EL (cell line): ENCODE measurements around the gene IQCE.
"Not testable (repeated sequence)": the region's sequence is repeated elsewhere in the genome, so short reads cannot be mapped to it uniquely, and the experiment has no call there.

Source experiments
- DNase-seq: peaks from one replicate; pipeline ENCODE4 v3.0.0-alpha.2; 2016

IQCE gene

DNA sequence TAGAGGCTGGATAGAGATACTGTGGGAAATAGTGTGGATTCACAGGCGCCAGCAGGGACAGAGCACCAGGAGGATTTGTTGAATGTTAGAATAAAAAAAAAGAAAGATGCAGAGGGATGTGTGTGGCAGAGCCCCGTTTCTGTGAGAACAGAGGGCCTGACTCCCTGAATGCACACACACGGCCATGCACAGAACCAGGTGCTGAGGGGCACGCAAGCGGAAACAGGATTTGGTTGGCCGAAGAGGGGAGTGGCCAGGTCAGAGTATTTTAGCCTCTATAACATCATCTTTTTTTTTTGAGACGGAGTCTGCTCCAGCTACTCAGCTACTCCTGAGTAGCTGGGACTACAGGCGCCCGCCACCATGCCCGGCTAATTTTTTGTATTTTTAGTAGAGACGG lies 21.9 kb downstream of the IQCE start:
- DNase-seq = no peak

- no peak for DNase-seq
These were observed 23.4 kb downstream of the IQCE start for GRCh38 chr7:2582006-2582735.

DNA sequence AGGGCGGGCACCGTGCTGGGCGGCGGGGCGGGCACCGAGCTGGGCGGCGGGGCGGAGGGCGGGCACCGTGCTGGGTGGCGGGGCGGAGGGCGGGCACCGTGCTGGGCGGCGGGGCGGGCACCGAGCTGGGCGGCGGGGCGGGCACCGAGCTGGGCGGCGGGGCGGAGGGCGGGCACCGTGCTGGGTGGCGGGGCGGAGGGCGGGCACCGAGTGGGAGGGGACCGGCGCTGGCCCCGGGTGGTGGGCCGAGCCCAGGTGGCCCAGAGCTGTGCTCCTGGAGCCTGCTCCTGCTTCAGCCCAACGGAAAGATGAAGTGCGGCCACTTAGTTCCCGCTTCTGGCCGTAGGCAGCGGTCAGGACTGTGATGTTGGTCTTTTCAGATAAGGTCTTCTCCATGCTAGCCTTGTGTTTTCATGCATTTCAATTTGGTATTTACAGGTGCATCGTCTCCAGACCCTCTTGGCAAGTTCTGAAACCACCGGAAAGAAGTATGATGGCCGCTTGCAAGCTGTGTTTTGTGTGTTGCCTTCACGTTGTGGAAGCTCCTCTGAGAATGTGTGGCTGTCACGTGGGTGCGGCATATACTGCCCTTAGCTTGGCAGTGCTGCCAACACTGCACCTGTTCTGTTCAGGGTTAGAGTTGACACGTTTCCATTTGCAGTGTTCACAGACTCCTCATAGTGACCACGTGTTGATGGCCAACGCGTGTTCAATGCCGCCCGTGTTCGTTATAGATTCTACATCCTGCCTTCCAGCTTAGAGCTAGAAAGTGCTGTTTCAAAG lies 25.2 kb downstream of the IQCE start:
- DNase-seq = no peak

DNA sequence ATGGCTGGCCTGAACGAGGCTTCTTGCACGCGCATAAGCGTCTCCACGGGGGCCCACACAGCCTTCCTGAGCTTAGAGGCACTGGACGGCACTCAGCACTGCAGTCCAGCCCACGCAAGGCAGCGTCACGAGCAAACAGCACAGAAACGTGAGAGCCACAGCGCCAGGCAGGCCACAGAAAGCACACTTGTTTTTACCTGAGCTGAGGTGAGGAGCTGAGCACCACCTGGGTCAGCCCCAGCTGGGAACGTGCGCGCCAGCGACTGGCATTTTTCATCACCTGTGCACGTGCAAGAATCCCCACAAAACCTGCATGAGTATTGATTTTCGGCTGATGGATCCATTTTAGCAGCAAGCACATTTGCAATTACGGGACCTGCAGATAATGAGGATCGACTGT lies 26.7 kb downstream of the IQCE start:
- no peak for DNase-seq

DNA sequence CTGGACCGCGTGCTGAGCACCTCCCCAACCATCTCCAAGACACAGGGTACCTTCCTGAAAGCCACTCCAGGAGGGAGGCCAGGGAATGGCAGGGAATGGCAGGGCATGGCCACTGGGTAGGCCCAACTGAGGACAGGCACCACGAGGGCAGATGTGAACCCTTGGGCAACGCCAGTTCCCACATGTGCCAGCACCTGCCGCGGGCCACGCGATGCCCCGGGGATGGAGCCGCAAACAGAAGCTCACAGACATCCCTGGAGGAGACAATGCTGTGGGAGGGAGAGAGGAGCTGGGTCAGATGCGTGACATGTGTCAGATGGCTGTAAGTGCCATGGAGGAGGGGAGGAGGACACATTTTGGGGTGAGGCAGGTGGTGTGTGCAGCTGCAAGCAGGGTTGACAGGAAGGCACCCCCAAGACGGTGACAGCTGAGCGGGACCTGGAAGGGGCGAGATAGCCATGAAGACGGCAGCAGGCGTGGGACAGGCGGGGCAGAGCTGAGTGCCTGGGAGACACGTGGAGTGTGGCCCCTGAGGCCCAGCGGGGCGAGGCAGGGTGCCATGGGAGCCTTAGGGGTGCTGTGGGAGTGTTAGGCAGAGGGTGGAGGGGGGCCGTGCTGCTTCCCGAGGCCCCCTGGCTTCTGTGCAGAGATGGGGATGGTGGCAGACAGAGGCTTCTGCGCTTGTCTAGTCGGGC lies 27.7 kb downstream of the IQCE start:
- no peak for DNase-seq

DNA sequence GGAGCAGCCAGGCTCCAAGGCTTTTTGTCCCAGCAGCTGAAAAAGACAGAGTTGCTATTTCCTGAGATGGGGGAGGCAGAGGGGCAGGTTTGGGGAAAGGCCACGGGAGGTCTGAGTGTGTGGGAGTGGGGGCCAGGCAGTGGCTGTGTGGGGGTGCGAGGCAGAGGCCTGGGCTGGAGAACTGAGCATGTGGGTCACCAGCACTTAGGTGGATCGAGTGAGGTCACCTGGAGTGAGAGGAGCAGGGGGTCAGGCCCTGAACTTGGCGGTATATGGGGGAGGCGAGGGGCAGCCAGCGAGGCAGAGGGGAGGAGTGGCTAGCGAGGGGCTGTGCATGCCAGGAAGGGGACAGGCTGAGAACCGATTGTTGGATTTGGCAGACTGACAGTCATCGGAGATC lies 28.4 kb downstream of the IQCE start:
- no peak for DNase-seq

GRCh38 chr7:2587778-2588177 lies 29.0 kb downstream of the IQCE start:
- no peak for DNase-seq

DNA sequence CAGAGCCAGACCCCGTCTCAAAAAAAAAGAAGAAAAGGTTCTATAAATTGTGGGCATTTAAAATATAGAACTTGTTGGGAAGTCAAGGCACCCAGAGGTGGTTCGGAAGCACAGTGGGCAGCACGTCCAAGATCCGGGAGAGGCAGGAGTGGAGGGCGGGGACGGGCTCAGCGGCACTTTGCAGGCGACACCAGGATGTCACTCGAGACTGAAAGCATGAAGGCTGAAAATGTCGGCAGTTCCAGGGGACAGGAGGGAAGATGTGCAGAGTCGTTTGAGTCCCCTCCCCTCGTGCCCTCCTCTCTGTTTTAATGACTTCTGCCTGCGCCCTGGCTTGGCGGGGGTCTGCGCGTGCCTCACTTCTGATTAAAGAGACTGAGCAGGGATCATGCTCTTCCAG lies 30.6 kb downstream of the IQCE start:
- no peak for DNase-seq

DNA sequence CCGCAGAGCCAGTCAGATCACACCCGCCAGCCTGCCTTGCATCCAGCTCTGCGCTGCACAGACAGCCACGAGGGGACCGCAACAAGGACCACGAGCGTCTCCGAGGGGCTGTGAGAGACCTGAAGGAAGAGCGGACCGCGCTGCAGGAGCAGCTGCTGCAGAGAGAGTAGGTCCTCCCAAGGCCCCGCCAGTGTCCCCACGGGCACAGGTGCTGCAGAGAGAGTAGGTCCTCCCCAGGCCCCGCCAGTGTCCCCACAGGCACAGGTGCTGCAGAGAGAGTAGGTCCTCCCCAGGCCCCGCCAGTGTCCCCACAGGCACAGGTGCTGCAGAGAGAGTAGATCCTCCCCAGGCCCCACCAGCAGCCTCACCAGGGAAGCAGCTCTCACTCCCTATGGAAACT lies 31.2 kb downstream of the IQCE start:
- not testable (repeated sequence) for DNase-seq

DNA sequence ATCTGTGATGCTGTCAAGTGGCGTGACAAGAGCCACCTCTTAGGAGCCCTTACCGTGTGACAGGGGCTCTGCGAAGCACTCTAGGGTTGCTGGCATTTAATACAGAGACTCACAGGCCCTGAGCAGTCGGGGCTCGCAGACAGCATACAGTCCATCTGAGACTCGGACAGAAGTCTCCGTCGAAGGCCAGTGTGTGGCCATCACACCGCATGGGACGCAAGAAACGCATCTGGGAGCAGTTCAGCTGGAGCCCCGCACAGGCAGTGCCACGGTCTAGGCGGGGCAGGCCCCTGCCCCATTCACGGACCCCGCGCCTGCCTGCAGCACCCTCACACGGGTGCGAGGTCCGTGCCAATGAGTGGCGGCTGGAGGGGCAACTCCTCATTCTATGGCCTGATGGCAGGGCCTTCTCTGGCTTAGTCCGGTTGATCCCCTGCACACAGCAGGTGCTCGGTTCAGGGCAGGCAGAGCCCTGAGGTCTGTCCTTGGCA lies 33.6 kb downstream of the IQCE start:
- no peak for DNase-seq

DNA sequence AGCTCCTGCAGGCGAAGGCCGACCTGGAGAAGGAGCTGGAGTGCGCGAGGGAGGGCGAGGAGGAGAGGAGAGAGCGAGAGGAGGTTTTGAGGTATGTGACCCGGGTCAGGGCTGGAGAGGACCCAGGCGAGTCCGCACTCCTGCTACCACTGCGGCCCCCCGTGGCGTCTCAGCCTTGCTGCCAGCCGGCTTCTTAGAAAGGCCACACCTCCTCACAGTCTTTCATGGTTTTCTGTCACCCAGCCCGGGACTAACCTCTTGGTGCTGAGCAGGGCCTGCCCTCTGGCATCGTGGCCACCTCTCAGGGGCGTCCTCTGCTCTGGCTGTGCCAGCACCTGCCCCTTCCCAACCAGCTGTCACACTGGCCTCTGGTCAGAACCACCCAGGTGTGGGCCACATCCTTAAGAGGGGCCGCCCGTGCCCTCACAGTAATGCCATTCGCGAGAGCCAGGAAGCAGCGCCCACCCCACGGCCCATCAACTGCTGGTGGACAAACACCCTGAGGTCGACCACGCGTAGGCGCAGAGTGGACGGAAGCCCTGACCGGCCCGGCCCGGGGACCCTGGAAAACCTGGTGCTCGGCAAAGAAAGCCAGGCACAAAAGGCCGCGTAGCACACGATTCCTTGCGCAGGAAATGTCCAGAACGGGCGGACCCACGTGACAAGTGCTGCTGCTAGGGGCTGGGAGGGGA lies 34.4 kb downstream of the IQCE start:
- no peak for DNase-seq

- no peak for DNase-seq
These were observed 35.8 kb downstream of the IQCE start for GRCh38 chr7:2594599-2594998.

- DNase-seq = no peak
These were observed 36.6 kb downstream of the IQCE start for GRCh38 chr7:2595258-2595860.

- no peak for DNase-seq
These were observed 37.9 kb downstream of the IQCE start for GRCh38 chr7:2596464-2597272.

GRCh38 chr7:2597273-2597640 lies 38.5 kb downstream of the IQCE start:
- DNase-seq = no peak

DNA sequence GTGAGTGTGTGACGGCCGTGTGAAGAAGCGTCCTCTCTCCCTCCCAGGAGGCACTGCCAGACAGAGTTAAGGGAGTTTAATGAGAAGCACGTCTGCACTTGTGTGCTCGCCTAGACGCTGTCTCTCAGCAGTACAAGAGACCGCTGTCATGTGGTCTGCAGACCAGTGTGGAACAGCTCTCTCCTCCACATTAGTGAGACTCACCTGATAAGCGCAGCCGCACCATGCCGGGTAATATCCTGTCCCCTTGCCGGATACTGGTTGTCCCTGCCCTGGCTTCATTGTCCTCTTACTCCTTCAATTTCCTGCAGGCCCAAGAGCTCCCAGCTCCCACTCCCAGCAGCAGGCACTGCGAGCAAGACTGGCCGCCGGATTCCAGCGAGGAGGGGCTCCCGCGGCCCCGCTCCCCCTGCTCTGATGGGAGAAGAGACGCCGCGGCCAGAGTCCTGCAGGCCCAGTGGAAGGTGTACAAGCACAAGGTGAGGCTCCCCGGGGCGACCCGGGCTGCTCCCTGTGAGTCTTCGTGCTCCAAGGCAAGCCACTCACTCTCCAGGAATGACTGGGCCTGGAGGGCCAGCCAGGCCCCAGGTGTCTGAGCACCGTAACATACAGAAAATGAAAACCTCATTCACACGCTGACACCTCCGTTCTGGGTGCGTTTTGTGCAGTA lies 39.5 kb downstream of the IQCE start:
- DNase-seq = no peak

DNA sequence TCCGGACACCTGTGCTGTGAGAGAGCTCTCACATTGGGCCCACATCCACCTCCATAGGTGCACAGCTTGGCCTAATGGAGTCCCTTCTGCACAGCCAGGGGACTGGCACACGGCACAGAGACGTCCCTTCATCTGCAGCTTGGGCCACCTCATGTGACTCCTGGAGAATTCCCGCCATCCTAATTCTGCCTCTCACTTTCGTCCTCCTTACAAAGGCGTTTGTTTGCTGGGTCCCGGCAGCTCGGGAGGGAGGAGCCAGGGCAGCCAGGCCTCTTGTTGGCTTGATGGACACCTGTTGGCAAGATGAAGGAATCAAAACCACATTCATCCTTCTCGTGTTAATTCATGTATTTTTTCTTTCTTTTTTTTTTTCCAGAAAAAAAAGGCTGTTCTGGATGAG lies 42.3 kb downstream of the IQCE start:
- DNase-seq = no peak

DNA sequence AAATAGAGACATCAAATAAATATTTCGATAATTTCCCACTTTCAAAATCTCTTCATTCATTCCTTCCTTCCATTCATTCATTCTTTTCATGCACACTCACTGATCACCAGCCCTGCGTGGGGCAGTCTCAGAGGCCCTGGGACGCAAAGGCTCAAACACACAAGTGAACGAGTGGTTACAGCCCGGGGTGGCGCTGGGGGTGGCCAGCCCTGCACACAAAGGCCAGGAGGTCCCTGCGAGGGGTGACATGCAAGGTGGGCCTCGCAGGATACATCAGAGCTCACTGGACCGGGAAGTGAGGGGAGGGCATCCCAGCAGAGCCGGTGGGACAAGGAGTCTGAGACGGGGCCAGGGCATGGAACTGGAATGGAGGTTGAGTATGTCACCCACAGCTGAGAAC lies 43.1 kb downstream of the IQCE start:
- DNase-seq = no peak

DNA sequence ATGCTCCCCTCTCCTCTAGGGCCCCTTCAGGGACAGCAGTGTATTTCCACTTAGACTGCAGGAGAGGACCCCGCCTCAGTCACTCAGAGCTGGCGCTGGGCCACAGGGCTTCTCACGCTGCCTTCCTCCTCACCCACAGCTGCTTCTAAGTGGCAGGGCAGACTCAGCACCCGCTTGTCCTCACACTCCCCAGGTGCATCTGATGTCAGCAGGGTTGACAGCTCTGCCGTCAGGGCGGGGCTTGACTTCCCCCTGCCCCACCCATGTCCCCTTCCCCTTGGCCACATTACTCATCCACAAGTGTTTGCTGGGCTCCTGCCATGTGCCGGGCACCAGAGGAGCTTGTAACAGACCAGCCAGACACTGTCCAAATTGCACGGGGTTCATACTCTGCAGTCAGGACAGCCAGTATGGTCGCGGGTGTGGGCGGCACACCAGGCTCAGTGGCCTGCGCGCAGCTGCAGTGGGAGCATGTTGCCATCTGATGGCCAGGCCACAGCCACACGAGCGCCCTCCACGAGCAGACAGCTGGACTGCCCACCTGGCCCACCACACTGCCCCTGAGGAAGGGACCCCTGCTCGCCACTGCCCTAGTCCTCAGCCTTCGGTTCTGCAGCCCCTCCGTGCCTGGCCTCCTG lies 43.7 kb downstream of the IQCE start:
- DNase-seq = no peak

GRCh38 chr7:2603044-2603965 lies 44.5 kb downstream of the IQCE start:
- no peak for DNase-seq
